ENCODE data around the gene C14orf93.

- TF ChIP-seq CTCF (IDR thresholded peaks at IDR 0.05; ENCODE audit: low read length) (peak; percentile 79), EZH2 (IDR thresholded peaks at IDR 0.05; ENCODE audit: borderline replicate concordance, low read length) (no peak)
Observed at GRCh38 chr14:22994762-22995275, 15.1 kb downstream of the C14orf93 start.
